NCI-H526 treated with DMSO at 0.1 percent for 48 hours (cell line): Measurements from ENCODE around the gene ZNF563.
"Not testable (repeated sequence)": the region's sequence is repeated elsewhere in the genome, so short reads cannot be mapped to it uniquely, and the experiment has no call there.

ENCODE experiments used
- DNase-seq: peaks from one replicate; lab custom pipeline; 2025; lab: John Stamatoyannopoulos, UW

ZNF563 gene

DNA sequence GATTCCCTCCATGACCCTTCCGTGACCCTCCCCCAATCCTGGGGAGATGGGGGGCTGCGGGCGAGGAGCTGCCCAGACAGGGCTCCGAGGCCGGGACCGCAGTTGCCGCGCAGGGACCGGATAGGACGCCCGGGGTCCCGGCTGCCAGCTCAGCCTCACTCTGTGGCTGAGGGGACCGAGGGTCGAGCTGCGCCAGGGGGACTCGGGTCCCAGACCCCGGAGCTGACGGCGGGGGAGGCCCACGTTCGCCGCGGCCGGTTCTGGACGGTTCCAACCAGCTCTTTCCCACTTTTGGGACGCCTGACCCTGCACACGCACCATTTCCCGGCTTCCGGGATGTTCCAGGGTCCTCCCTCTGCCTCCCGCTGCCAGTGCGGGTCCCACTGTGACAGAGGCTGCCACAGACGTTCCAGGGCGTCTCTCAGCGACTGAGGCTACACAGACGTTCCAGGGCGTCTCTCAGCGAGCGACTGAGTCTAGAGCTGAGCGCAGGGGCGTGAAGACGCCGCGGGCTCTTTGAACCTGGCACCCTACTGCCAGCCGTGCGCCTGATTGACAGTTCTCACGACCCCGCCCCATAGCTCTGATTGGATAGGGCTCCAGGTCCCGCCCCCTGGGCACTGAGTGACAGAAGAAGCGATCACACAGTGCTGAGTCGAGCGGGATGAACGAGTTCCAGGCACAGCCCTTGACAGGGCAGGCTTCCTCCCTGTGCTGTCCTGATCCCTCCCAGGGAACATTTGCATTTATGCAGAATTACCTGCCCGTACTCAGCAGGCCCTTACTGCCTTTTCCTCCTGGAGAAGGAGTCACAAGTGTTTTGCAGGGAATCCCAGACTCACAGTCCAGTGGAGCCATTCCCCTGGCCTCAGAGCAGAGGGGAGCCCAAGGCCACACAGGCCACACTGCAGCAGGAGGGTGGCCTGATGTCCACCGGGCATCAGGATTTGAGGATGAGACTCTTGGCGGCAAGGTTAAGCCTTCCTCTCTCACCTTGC is at the start of gene ZNF563:
ZNF563 (minus strand) TSS at position 472 of the 998 bp plus-strand sequence; CDS start at position 321, 151 bp downstream.
- peak; percentile 87 for DNase-seq

DNA sequence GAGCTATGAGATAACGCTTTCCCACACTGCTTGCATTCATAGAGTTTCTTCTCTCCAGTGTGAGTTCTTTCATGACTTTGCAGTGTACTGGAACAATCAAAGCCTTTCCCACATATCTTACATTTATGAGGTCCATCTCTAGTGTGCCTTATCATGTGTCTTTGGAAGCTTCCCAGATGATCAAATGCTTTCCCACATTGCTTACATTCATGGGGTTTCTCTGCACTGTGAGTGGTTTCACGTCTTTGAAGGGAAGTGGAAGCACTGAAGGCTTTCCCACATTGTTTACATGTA is 47.0 kb upstream of the ZNF563 start:
- DNase-seq, result no peak

- DNase-seq, result no peak
These were observed 46.5 kb upstream of the ZNF563 start for GRCh38 chr19:12379732-12380443.

GRCh38 chr19:12374026-12374425 is 40.6 kb upstream of the ZNF563 start:
- DNase-seq, result no peak

DNA sequence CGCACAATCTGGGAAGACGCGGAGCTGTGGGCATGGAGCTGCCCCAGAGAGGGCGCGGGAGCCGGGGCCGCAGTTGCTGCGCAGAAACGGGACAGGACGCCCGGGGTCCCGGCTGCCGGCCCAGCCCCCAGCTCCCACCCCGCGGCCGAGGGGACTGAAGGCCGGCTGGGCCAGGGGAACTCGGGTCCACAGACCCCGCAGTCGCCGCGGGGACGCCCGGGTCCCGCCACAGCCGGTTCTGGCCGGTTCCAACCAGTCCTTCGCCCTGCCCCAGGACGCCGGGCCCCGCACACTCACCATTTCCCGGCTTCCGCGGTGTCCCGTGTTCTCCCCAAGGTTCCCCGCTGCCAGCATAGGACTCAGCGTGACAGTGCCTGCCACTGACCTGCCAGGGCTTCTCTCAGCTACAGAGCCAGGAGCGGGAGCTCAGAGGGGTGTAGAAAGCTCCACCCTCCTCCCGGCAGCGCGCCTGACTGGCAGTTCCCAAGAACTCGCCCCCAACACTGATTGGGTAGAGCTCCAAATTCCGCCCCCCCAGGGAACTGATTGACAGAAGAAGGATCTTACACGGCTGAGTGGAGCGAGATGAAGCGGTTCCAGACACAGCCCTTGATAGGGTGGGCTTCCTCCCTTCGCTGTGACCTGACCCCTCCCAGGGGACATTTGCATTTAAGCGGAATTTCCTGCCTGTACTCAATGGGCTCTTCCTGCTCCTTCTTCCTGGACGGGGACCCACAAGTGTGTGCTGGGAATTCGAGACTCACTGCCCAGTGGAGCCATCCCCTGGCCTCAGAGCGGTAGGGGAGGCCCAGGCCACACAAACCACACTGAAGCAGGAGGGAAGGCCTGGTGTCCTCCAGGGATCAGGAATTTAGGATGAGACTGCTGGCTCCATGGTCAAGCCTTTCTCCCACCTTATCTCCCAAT is 32.1 kb upstream of the ZNF563 start, which contains the start of gene ZNF442:
ZNF442 (minus strand) TSS at position 448 of the 927 bp plus-strand sequence. CDS start 2,052 bp downstream, outside the sequence.
- peak; percentile 77 for DNase-seq

GRCh38 chr19:12364391-12365235 is 31.2 kb upstream of the ZNF563 start:
- DNase-seq, result no peak

- DNase-seq, result not testable (repeated sequence)
These were observed 28.8 kb upstream of the ZNF563 start for GRCh38 chr19:12362236-12362635.

GRCh38 chr19:12353375-12353774 is 19.9 kb upstream of the ZNF563 start:
- no peak for DNase-seq

DNA sequence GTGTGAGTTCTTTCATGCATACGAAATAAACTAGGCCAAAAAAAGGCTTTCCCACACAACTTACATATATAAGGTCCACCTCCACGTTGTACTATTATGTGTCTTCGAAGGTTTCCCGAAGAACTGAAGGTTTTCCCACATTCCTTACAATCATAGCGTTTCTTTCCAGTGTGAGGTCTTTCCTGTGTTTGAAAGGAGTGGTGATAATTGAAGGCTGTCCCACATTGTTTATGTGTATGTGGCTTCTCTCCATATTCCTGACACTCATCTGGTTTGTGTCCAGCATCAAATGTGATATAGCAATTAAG is 17.4 kb upstream of the ZNF563 start:
- DNase-seq, result no peak

- DNase-seq, result no peak
These were observed 16.9 kb upstream of the ZNF563 start for GRCh38 chr19:12350185-12350889.

DNA sequence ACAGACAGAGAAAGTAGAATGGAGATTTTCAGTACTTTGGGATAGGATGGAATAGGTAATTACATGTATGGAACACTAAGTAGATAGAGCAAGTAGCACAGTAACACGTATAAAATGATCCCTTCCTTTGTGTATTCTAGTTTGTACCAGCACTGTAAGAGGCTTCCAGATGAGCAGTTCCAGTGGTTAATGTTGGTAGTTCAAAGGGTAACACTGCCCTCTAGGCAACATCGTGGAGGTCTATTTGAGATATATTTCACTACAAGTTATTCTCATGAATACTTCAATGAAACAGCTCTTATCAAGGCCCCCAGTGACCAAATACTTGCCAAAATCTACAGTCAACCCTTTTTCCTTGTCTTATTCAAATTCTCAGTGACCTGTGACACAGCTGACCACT is 13.5 kb upstream of the ZNF563 start:
- DNase-seq, result no peak

GRCh38 chr19:12345197-12345596 is 11.8 kb upstream of the ZNF563 start:
- DNase-seq, result no peak

DNA sequence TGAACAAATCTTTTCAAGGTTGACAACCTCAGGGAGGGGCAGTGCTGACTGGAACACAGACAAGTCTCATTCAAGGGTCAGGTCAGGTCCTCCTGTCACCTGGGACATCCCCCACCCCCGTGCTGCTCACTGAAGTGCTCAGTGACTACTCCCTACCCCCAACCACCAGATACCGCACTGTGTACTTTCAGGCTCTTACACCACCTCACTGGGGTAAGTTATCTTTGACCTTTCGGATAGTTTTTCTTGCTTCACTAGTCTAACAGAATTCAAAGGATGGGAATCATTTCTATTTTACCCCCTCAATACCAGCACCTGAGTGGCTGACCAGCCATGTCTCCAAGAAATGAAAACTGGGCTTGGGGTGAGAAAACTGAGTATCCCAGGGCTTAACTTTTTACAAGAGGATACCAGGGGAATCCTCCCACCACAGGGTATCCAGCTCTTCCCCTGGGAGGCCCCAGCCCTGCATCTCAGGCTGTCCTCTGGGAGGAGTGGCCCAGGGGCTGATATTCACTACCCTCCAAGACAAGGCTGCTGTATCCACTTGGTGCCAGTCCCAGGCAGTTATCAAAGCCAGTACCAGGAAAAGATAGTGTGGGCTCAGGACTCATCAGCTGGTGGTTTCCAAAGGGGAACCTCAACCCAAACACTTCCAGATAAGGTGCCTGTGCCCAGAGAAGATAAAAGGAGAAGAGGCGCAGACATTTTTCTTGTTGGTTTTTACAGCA is 2.1 kb downstream of the ZNF563 start:
- DNase-seq, result no peak

- DNase-seq, result no peak
These were observed 3.1 kb downstream of the ZNF563 start for GRCh38 chr19:12330340-12330739.

DNA sequence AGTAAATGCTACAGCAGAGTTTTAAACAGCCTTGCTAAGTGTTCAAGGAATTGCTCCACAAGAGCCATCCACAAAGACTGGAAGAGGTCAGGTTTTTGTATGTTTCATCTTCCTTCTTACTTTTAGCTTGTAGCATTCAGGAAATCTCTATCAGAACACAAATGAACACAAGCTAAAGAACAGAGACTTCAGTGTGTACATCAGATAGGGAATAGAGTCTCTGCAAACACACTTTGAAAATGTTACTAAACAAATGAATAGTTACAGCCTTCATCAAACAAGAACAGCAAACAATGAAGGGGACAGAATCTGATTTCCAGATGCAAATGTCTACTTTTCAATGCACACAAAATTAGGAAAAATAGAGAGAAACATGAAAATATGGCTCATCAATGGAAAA is 7.7 kb downstream of the ZNF563 start:
- no peak for DNase-seq

- no peak for DNase-seq
These were observed 14.5 kb downstream of the ZNF563 start for GRCh38 chr19:12318782-12319413.

- no peak for DNase-seq
These were observed 18.9 kb downstream of the ZNF563 start for GRCh38 chr19:12314553-12314952.

GRCh38 chr19:12308891-12309290 is 24.5 kb downstream of the ZNF563 start:
- not testable (repeated sequence) for DNase-seq

- DNase-seq, result no peak
These were observed 38.2 kb downstream of the ZNF563 start for GRCh38 chr19:12295191-12295590.
